Neural progenitor cell (in vitro differentiated cells): ENCODE measurements around the gene SUCLA2.

Source experiments
- CTCF ChIP-seq: fragments of 200-600 bp; sonication (generic); IDR thresholded peaks from 2 replicates; pipeline ENCODE4 v1.5.1; 2017; ENCODE audit warnings: antibody characterized with exemption, mild to moderate bottlenecking
- EZH2 ChIP-seq: fragments of 200-600 bp; sonication (generic); IDR thresholded peaks from 2 replicates; pipeline ENCODE4 v1.6.1; 2017; ENCODE audit warnings: antibody characterized with exemption, mild to moderate bottlenecking, moderate library complexity
- EZH2phosphoT487 ChIP-seq: fragments of 200-600 bp; sonication (generic); IDR thresholded peaks from 2 replicates; pipeline ENCODE4 v1.6.1; 2017; ENCODE audit warnings: antibody characterized with exemption

- TF ChIP-seq CTCF: no peak
- TF ChIP-seq EZH2phosphoT487: no peak
- no peak for TF ChIP-seq EZH2
These were observed 10.1 kb downstream of the SUCLA2 start for GRCh38 chr13:47990920-47991466.
